ENCODE data around the gene LCE6A.

DNA sequence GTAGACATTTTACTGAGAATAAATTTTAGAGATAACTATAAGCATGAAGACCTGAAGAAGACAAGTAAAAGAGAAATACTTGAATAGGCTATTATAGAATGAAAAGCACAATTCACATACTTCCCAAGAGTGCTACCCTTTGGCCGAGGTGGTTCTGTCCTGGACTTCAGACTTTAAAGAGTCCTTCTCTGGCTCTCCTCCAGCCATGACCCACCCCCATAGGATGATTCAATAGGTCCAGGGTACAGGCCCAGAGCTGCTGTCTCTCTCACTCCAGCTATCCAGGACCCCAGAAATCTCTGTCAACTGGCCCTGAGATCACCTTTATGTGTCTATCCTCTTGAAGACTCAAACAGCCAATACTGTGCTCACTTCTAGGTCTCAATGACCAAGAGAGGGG, 34.2 kb downstream of the LCE6A start:
- TF ChIP-seq CTCF (IDR thresholded peaks at IDR 0.05) (no peak), POLR2A (IDR thresholded peaks at IDR 0.05) (no peak)

Measured in testis (tissue), 2 donors.